Measurements from ENCODE around the gene PLAC8L1.
"Not testable (repeated sequence)": the region's sequence is repeated elsewhere in the genome, so short reads cannot be mapped to it uniquely, and the experiment has no call there.

Gene PLAC8L1

GRCh38 chr5:146105477-146105876, at the start of gene PLAC8L1:
TSS of gene PLAC8L1 (minus strand) at chr5:146105577. CDS start at chr5:146104311, 1,266 bp downstream.
- DNase-seq (ENCODE audit: extremely low read depth in 1 of 2, low read depth in 1 of 2), result no peak

- no peak for DNase-seq (ENCODE audit: extremely low read depth in 1 of 2, low read depth in 1 of 2)
Observed at GRCh38 chr5:146151970-146152369, 46.6 kb upstream of the PLAC8L1 start.

- DNase-seq (ENCODE audit: extremely low read depth in 1 of 2, low read depth in 1 of 2), result no peak
Observed at GRCh38 chr5:146137967-146138403, 32.6 kb upstream of the PLAC8L1 start.

GRCh38 chr5:146130440-146131045, 25.2 kb upstream of the PLAC8L1 start:
- DNase-seq (ENCODE audit: extremely low read depth in 1 of 2, low read depth in 1 of 2), result no peak

- no peak for DNase-seq (ENCODE audit: extremely low read depth in 1 of 2, low read depth in 1 of 2)
Observed at GRCh38 chr5:146126068-146126467, 20.7 kb upstream of the PLAC8L1 start.

- no peak for DNase-seq (ENCODE audit: extremely low read depth in 1 of 2, low read depth in 1 of 2)
Observed at GRCh38 chr5:146124580-146124979, 19.2 kb upstream of the PLAC8L1 start.

- not testable (repeated sequence) for DNase-seq (ENCODE audit: extremely low read depth in 1 of 2, low read depth in 1 of 2)
Observed at GRCh38 chr5:146121451-146121850, 16.1 kb upstream of the PLAC8L1 start.

GRCh38 chr5:146118322-146118721, 12.9 kb upstream of the PLAC8L1 start:
- no peak for DNase-seq (ENCODE audit: extremely low read depth in 1 of 2, low read depth in 1 of 2)

GRCh38 chr5:146117216-146117615, 11.8 kb upstream of the PLAC8L1 start:
- DNase-seq (ENCODE audit: extremely low read depth in 1 of 2, low read depth in 1 of 2), result not testable (repeated sequence)

GRCh38 chr5:146116361-146116760, 11.0 kb upstream of the PLAC8L1 start:
- no peak for DNase-seq (ENCODE audit: extremely low read depth in 1 of 2, low read depth in 1 of 2)

GRCh38 chr5:146112476-146112875, 7.1 kb upstream of the PLAC8L1 start:
- no peak for DNase-seq (ENCODE audit: extremely low read depth in 1 of 2, low read depth in 1 of 2)

- DNase-seq (ENCODE audit: extremely low read depth in 1 of 2, low read depth in 1 of 2), result no peak
Observed at GRCh38 chr5:146111409-146111808, 6.0 kb upstream of the PLAC8L1 start.

GRCh38 chr5:146109379-146109778, 4.0 kb upstream of the PLAC8L1 start:
- DNase-seq (ENCODE audit: extremely low read depth in 1 of 2, low read depth in 1 of 2), result no peak

- not testable (repeated sequence) for DNase-seq (ENCODE audit: extremely low read depth in 1 of 2, low read depth in 1 of 2)
Observed at GRCh38 chr5:146108870-146109269, 3.5 kb upstream of the PLAC8L1 start.

- DNase-seq (ENCODE audit: extremely low read depth in 1 of 2, low read depth in 1 of 2), result no peak
Observed at GRCh38 chr5:146107901-146108300, 2.5 kb upstream of the PLAC8L1 start.

GRCh38 chr5:146103594-146103993, 1.8 kb downstream of the PLAC8L1 start:
- DNase-seq (ENCODE audit: extremely low read depth in 1 of 2, low read depth in 1 of 2), result no peak

- no peak for DNase-seq (ENCODE audit: extremely low read depth in 1 of 2, low read depth in 1 of 2)
Observed at GRCh38 chr5:146101646-146102045, 3.7 kb downstream of the PLAC8L1 start.

GRCh38 chr5:146098047-146098446, 7.3 kb downstream of the PLAC8L1 start:
- DNase-seq (ENCODE audit: extremely low read depth in 1 of 2, low read depth in 1 of 2), result no peak

GRCh38 chr5:146091881-146092280, 13.5 kb downstream of the PLAC8L1 start:
- DNase-seq (ENCODE audit: extremely low read depth in 1 of 2, low read depth in 1 of 2), result no peak

GRCh38 chr5:146089287-146089686, 16.1 kb downstream of the PLAC8L1 start:
- no peak for DNase-seq (ENCODE audit: extremely low read depth in 1 of 2, low read depth in 1 of 2)

GRCh38 chr5:146088098-146088497, 17.3 kb downstream of the PLAC8L1 start:
- no peak for DNase-seq (ENCODE audit: extremely low read depth in 1 of 2, low read depth in 1 of 2)

GRCh38 chr5:146084376-146084775, 21.0 kb downstream of the PLAC8L1 start:
- no peak for DNase-seq (ENCODE audit: extremely low read depth in 1 of 2, low read depth in 1 of 2)

GRCh38 chr5:146082798-146083197, 22.6 kb downstream of the PLAC8L1 start:
- DNase-seq (ENCODE audit: extremely low read depth in 1 of 2, low read depth in 1 of 2), result no peak

Measured in activated CD8-positive, alpha-beta memory T cell treated with anti-CD3 and anti-CD28 coated beads for 1 hour (primary cell).